GM23338 (cell line): ENCODE results near the gene REG3A. TPM values are rescaled to one million over a fixed set of nuclear protein-coding genes. Genes with fewer than 3 reads are reported as not detected.

ENCODE experiments used
- ATAC-seq: fragments of 200-7000 bp; cut with Tn5 transposase; 3 replicates; pipeline ENCODE4 v1.9.1; 2020
- DNase-seq: peaks from one replicate; pipeline ENCODE4 v3.0.0-alpha.2; 2015; ENCODE audit warnings: low spot score
- H2AFZ ChIP-seq: fragments of 200-600 bp; sonication (generic); 2 replicates; pipeline ENCODE4 v1.8.0; 2016; ENCODE audit warnings: antibody characterized with exemption, mild to moderate bottlenecking, moderate library complexity
- H3F3A ChIP-seq: fragments of 200-600 bp; sonication (generic); replicated peaks from 2 replicates; pipeline ENCODE4 v1.8.0; 2017; ENCODE audit warnings: antibody characterized with exemption, mixed run types, low read depth
- H3K27ac ChIP-seq: fragments of 200-600 bp; sonication (generic); 2 replicates; pipeline ENCODE4 v1.6.1; 2016; ENCODE audit warnings: low read depth
- H3K27me3 ChIP-seq: fragments of 200-600 bp; sonication (generic); 2 replicates; pipeline ENCODE4 v1.8.0; 2016; ENCODE audit warnings: mild to moderate bottlenecking, mixed run types, moderate library complexity; ENCODE audit not compliant: insufficient read depth
- H3K36me3 ChIP-seq: fragments of 200-600 bp; sonication (generic); 2 replicates; pipeline ENCODE4 v1.8.0; 2016; ENCODE audit warnings: mild to moderate bottlenecking; ENCODE audit not compliant: insufficient read depth
- H3K4me1 ChIP-seq: fragments of 200-600 bp; sonication (generic); 2 replicates; pipeline ENCODE4 v1.8.0; 2016; ENCODE audit warnings: mild to moderate bottlenecking, moderate library complexity; ENCODE audit not compliant: insufficient read depth
- H3K4me2 ChIP-seq: fragments of 200-600 bp; sonication (generic); 2 replicates; pipeline ENCODE4 v1.7.1; 2017; ENCODE audit warnings: mixed run types
- H3K4me3 ChIP-seq: fragments of 200-600 bp; sonication (generic); 2 replicates; pipeline ENCODE4 v1.6.1; 2016; ENCODE audit warnings: mixed run types
- H3K79me2 ChIP-seq: fragments of 200-600 bp; sonication (generic); replicated peaks from 2 replicates; pipeline ENCODE4 v1.8.0; 2017; ENCODE audit warnings: mild to moderate bottlenecking; ENCODE audit not compliant: insufficient read depth
- H3K9me2 ChIP-seq: fragments of 200-600 bp; sonication (generic); 2 replicates; pipeline ENCODE4 v1.8.0; 2017; ENCODE audit not compliant: insufficient read depth
- H4K20me1 ChIP-seq: fragments of 200-600 bp; sonication (generic); replicated peaks from 2 replicates; pipeline ENCODE4 v1.8.0; 2017; ENCODE audit warnings: mild to moderate bottlenecking; ENCODE audit not compliant: insufficient read depth
- H3K27ac Mint-ChIP-seq: 2 replicates; pipeline ENCODE4 v1.8.0; 2020; ENCODE audit warnings: inconsistent platforms, mild to moderate bottlenecking, moderate library complexity, mixed read lengths
- H3K27me3 Mint-ChIP-seq: 3 replicates; pipeline ENCODE4 v1.8.0; 2022; ENCODE audit warnings: low read depth, mild to moderate bottlenecking, moderate library complexity, mixed read lengths, inconsistent platforms; ENCODE audit not compliant: insufficient read depth, poor library complexity
- H3K36me3 Mint-ChIP-seq: 3 replicates; pipeline ENCODE4 v1.8.0; 2021; ENCODE audit warnings: low read depth, mild to moderate bottlenecking, inconsistent platforms, moderate library complexity, mixed read lengths
- H3K4me1 Mint-ChIP-seq: 3 replicates; pipeline ENCODE4 v1.8.0; 2020; ENCODE audit warnings: mild to moderate bottlenecking, inconsistent platforms, mixed read lengths
- H3K4me3 Mint-ChIP-seq: 3 replicates; pipeline ENCODE4 v1.8.0; 2021; ENCODE audit warnings: moderate library complexity, mild to moderate bottlenecking, inconsistent platforms, mixed read lengths
- H3K9me3 Mint-ChIP-seq: 3 replicates; pipeline ENCODE4 v1.8.0; 2020; ENCODE audit warnings: moderate library complexity, mild to moderate bottlenecking, inconsistent platforms, mixed read lengths
- EZH2phosphoT487 ChIP-seq: fragments of 200-600 bp; sonication (generic); IDR thresholded peaks from one replicate; pipeline ENCODE4 v1.8.1; 2018; ENCODE audit warnings: antibody characterized with exemption; ENCODE audit not compliant: unreplicated experiment
- polyA plus RNA-seq: library from polyadenylated mRNA; unstranded; fragments of >200 nt; fragmentation: Nextera tagmentation; extraction: Ambion mirVana; gene quantifications from 2 replicates; pipeline ENCODE4 v1.2.1, GENCODE V29; 2016
- total RNA-seq: library from RNA; depleted of rRNA; stranded (reverse); fragments of >200 nt; shearing (Covaris generic); gene quantifications from 2 replicates; pipeline ENCODE4 v1.2.3, GENCODE V29; 2014; rRNA removed
- TF ChIP-seq, protein P1 (sequence below), 2 experiments: fragments of 200-600 bp in 1 of 2; sonication (generic) in 1 of 2; conservative IDR thresholded peaks; 2 replicates each; pipeline versions ENCODE4 v1.5.1 to v1.6.1; 2016 to 2017; ENCODE audit warnings: antibody characterized with exemption in 2 of 2, low read depth in 2 of 2, mild to moderate bottlenecking in 2 of 2, moderate library complexity in 1 of 2
- TF ChIP-seq, protein P2 (sequence below): IDR thresholded peaks from 2 replicates; pipeline ENCODE4 v1.6.1; 2016; ENCODE audit warnings: antibody characterized with exemption

The REG3A gene
- total and polyA plus RNA-seq, 2 experiments from 2014 or later = not detected

DNA sequence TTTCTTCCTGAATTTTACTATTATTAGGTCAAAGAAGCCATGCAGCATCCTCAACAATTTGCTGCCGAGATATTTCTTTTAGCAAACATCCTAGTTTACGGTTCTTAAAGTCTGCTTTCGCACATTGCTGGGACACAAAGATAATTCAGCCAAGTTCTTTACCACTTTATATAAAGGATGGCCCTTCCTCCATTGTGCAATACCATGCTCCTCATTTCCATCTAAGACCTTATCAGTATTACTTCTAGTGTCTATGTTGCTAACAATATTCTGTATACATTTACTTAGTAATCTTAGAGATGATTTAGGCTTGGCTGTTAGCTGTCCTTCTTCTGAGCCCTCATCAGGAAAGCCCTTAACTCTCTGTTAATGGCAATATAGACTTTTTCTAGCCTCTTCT is 47.3 kb downstream of the REG3A start:
- Mint-ChIP-seq H3K36me3 (no peaks in the 10 kb centered on the region), H3K4me1 (no peaks in the 10 kb centered on the region), H3K4me3 (no peak overlapping the region), H3K27me3 (peaks cover 5% of the 10 kb centered on the region), H3K27ac (no peak overlapping the region), H3K9me3 (peaks cover 4% of the 10 kb centered on the region; the same call in 1 of the 3 replicates)
- no peaks in the 10 kb centered on the region for H3K27me3 ChIP-seq
- H3F3A ChIP-seq = no peaks in the 10 kb centered on the region
- no peak overlapping the region for H3K27ac ChIP-seq
- no peaks in the 10 kb centered on the region for H3K79me2 ChIP-seq
- H4K20me1 ChIP-seq = no peaks in the 10 kb centered on the region
- H3K36me3 ChIP-seq = no peaks in the 10 kb centered on the region
- DNase-seq (no peak), ATAC-seq (no peak)
- no peak for TF ChIP-seq EZH2phosphoT487
- TF ChIP-seq, protein P1, sequence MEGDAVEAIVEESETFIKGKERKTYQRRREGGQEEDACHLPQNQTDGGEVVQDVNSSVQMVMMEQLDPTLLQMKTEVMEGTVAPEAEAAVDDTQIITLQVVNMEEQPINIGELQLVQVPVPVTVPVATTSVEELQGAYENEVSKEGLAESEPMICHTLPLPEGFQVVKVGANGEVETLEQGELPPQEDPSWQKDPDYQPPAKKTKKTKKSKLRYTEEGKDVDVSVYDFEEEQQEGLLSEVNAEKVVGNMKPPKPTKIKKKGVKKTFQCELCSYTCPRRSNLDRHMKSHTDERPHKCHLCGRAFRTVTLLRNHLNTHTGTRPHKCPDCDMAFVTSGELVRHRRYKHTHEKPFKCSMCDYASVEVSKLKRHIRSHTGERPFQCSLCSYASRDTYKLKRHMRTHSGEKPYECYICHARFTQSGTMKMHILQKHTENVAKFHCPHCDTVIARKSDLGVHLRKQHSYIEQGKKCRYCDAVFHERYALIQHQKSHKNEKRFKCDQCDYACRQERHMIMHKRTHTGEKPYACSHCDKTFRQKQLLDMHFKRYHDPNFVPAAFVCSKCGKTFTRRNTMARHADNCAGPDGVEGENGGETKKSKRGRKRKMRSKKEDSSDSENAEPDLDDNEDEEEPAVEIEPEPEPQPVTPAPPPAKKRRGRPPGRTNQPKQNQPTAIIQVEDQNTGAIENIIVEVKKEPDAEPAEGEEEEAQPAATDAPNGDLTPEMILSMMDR (conservative IDR thresholded peaks at IDR 0.05; ENCODE audit: low read depth in 2 of 2) = no peak
- TF ChIP-seq, protein P2, sequence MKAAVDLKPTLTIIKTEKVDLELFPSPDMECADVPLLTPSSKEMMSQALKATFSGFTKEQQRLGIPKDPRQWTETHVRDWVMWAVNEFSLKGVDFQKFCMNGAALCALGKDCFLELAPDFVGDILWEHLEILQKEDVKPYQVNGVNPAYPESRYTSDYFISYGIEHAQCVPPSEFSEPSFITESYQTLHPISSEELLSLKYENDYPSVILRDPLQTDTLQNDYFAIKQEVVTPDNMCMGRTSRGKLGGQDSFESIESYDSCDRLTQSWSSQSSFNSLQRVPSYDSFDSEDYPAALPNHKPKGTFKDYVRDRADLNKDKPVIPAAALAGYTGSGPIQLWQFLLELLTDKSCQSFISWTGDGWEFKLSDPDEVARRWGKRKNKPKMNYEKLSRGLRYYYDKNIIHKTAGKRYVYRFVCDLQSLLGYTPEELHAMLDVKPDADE = no peak
- no peak overlapping the region for H3K4me3 ChIP-seq
- H3K9me2 ChIP-seq = no peaks in the 10 kb centered on the region; the same call in 1 of the 2 replicates
- H3K4me2 ChIP-seq = no peak overlapping the region
- H2AFZ ChIP-seq = no peak overlapping the region
- H3K4me1 ChIP-seq = no peaks in the 10 kb centered on the region

Other genes starting within 250 kb of the REG3A start
- gene REG3G, start 134.1 kb downstream of the REG3A start, total RNA-seq = not detected in 2 replicates
- gene REG3G, start 134.1 kb downstream of the REG3A start, polyA plus RNA-seq = not detected in 2 replicates
- gene REG1B, start 71.8 kb downstream of the REG3A start, total RNA-seq = not detected in 2 replicates
- gene REG1B, start 71.8 kb downstream of the REG3A start, polyA plus RNA-seq = not detected in 2 replicates
- not detected in 2 replicates for gene REG1A, start 39.3 kb downstream of the REG3A start, total RNA-seq
- gene REG1A, start 39.3 kb downstream of the REG3A start, polyA plus RNA-seq = not detected in 2 replicates